Testis (tissue), 3 donors: ENCODE data around the gene VEGFA. TPM values are rescaled to one million over a fixed set of nuclear protein-coding genes. Genes with fewer than 3 reads are reported as not detected.

Experiments used
- DNase-seq: peaks from one replicate; pipeline ENCODE4 v3.0.0-alpha.2; 2019
- H3K27ac ChIP-seq, 2 donors: fragments of 200-600 bp; sonication (generic); one replicate each; pipeline ENCODE4 v1.5.1; 2019
- H3K27me3 ChIP-seq: fragments of 200-600 bp; sonication (generic); one replicate; pipeline ENCODE4 v1.5.1; 2019
- H3K36me3 ChIP-seq: fragments of 200-600 bp; sonication (generic); one replicate; pipeline ENCODE4 v1.5.1; 2017; ENCODE audit warnings: low read depth; ENCODE audit errors: missing control alignments
- H3K4me1 ChIP-seq: fragments of 200-600 bp; sonication (generic); one replicate; pipeline ENCODE4 v1.5.1; 2019
- H3K4me3 ChIP-seq, 2 donors: fragments of 200-600 bp; sonication (generic); one replicate each; pipeline ENCODE4 v1.5.1; 2017 to 2019
- H3K9me3 ChIP-seq: fragments of 200-600 bp; sonication (generic); one replicate; pipeline ENCODE4 v1.5.1; 2017
- CTCF ChIP-seq, 3 experiments: fragments of 450-650 bp in 2 of 3; fragments of 200-600 bp in 1 of 3; sonication (generic) in 1 of 3; IDR thresholded peaks; one replicate each; pipeline ENCODE4 v1.5.1; 2016 to 2019; ENCODE audit warnings: antibody characterized with exemption in 3 of 3, mild to moderate bottlenecking in 2 of 3, moderate library complexity in 1 of 3
- POLR2A ChIP-seq: fragments of 450-650 bp; IDR thresholded peaks from one replicate; pipeline ENCODE4 v1.6.1; 2017; ENCODE audit warnings: antibody characterized with exemption, mild to moderate bottlenecking, moderate library complexity
- WGBS, 2 donors: methylation state at CpG; one replicate each; pipeline ENCODE4 v1.1.5; 2018; 5-methylcytosine and 5-hydroxymethylcytosine counted together
- intact Hi-C: fragments of 100-400 bp; cut with DNase I; formaldehyde crosslinking; loops from one replicate; pipeline ENCODE4 v1.15.1; 2023; ENCODE audit warnings: low total_unique reads
- polyA plus RNA-seq: library from polyadenylated mRNA; stranded (reverse); fragments of 350-450 nt; fragmentation: Illumina TruSeq; extraction: RNeasy Lipid Tissue Mini Kit (QIAGEN cat#74804); gene quantifications from one replicate; pipeline ENCODE4 v1.2.3, GENCODE V29; 2014; ENCODE audit warnings: low read depth, low replicate concordance; ENCODE audit not compliant: insufficient read depth
- total RNA-seq, 2 donors: library from RNA; depleted of rRNA; stranded (reverse); fragments of >200 nt; gene quantifications; one replicate each; pipeline ENCODE4 v1.2.3, GENCODE V29; 2016

Gene VEGFA
- total and polyA plus RNA-seq, 3 donors from 2014 or later = 6.1 to 15.2 (median 14.9) TPM

- intact Hi-C loops = no loop called here
- H3K4me3 ChIP-seq = no peak overlapping the region
- no peak for DNase-seq
- 91 to 93% methylated on average over 4 to 9 of the region's 9 CpGs for WGBS, 2 donors
- no peaks in the 10 kb centered on the region for H3K9me3 ChIP-seq
- H3K36me3 ChIP-seq = no peaks in the 10 kb centered on the region
- no peak overlapping the region for H3K27ac ChIP-seq
- no peaks in the 10 kb centered on the region for H3K4me1 ChIP-seq
- no peaks in the 10 kb centered on the region for H3K27me3 ChIP-seq
- TF ChIP-seq POLR2A = no peak
- TF ChIP-seq CTCF (IDR thresholded peaks at IDR 0.05) = no peak
Observed at GRCh38 chr6:43806043-43806757, 36.2 kb downstream of the VEGFA start.

- Histone ChIP-seq H3K4me3 (no peak overlapping the region), H3K9me3 (no peaks in the 10 kb centered on the region), H3K4me1 (no peaks in the 10 kb centered on the region), H3K36me3 (no peaks in the 10 kb centered on the region), H3K27me3 (no peaks in the 10 kb centered on the region), H3K27ac (no peak overlapping the region)
- intact Hi-C loops = no loop called here
- WGBS, 2 donors = 90 to 96% methylated on average over 4 to 5 of the region's 5 CpGs
- TF ChIP-seq CTCF (IDR thresholded peaks at IDR 0.05) = no peak
- TF ChIP-seq POLR2A = no peak
- DNase-seq = no peak
Observed at GRCh38 chr6:43806758-43807227, 36.8 kb downstream of the VEGFA start.

GRCh38 chr6:43807228-43808061 lies 37.4 kb downstream of the VEGFA start:
- 59 to 79% methylated on average over 9 to 11 of the region's 11 CpGs for WGBS, 2 donors

GRCh38 chr6:43808412-43808811 lies 38.4 kb downstream of the VEGFA start:
- 97 to 98% methylated on average over 7 of the region's 7 CpGs for WGBS, 2 donors
- H3K27me3 ChIP-seq = no peaks in the 10 kb centered on the region
- H3K9me3 ChIP-seq = no peaks in the 10 kb centered on the region
- DNase-seq = no peak
- H3K27ac ChIP-seq = no peak overlapping the region
- intact Hi-C loops = no loop called here
- H3K36me3 ChIP-seq = no peaks in the 10 kb centered on the region
- H3K4me3 ChIP-seq = no peak overlapping the region
- no peak for TF ChIP-seq CTCF (IDR thresholded peaks at IDR 0.05)
- TF ChIP-seq POLR2A = no peak
- H3K4me1 ChIP-seq = no peaks in the 10 kb centered on the region

More at GRCh38 chr6:43807228-43808061, 37.4 kb downstream of the VEGFA start:
- TF ChIP-seq CTCF (IDR thresholded peaks at IDR 0.05) = no peak
- TF ChIP-seq POLR2A = no peak
- Histone ChIP-seq H3K9me3 (no peaks in the 10 kb centered on the region), H3K4me1 (no peaks in the 10 kb centered on the region), H3K27me3 (no peaks in the 10 kb centered on the region), H3K27ac (no peak overlapping the region), H3K36me3 (no peaks in the 10 kb centered on the region), H3K4me3 (no peak overlapping the region)
- intact Hi-C loops = no loop called here
- no peak for DNase-seq
